CD4-positive, alpha-beta T cell treated with Interleukin-4 for 4 hours (primary cell): ENCODE results near the gene VPS4A.
A peak's percentile ranks its signal among the peaks of the same experiment; 100 is the strongest.
"Not testable (repeated sequence)": the region's sequence is repeated elsewhere in the genome, so short reads cannot be mapped to it uniquely, and the experiment has no call there.

ENCODE experiments used
- DNase-seq: peaks from one replicate; pipeline ENCODE4 v3.0.0-alpha.2; 2020

The VPS4A gene

DNA sequence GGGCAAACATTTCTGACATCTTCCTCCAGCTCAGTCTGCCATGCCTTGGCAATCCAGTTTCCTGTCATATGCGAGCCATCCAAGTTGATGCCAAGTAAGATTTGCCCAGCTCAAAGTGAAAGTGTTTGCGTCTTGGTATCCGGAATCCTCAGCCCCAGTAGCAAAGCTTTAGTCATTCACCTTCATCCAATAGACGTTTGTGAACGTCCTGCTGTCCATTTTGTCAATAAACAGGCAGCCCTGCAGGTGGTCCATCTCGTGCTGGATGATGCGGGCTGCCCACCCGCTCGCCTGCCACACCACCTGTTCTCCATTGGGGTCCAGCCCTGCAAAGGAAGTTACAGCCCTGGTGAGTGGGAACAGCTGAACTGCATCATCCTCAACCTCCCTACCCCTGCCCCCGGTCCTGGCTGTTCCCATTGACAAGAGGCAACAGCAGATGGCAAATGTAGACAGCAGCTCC is 17.7 kb downstream of the VPS4A start:
- DNase-seq: no peak

DNA sequence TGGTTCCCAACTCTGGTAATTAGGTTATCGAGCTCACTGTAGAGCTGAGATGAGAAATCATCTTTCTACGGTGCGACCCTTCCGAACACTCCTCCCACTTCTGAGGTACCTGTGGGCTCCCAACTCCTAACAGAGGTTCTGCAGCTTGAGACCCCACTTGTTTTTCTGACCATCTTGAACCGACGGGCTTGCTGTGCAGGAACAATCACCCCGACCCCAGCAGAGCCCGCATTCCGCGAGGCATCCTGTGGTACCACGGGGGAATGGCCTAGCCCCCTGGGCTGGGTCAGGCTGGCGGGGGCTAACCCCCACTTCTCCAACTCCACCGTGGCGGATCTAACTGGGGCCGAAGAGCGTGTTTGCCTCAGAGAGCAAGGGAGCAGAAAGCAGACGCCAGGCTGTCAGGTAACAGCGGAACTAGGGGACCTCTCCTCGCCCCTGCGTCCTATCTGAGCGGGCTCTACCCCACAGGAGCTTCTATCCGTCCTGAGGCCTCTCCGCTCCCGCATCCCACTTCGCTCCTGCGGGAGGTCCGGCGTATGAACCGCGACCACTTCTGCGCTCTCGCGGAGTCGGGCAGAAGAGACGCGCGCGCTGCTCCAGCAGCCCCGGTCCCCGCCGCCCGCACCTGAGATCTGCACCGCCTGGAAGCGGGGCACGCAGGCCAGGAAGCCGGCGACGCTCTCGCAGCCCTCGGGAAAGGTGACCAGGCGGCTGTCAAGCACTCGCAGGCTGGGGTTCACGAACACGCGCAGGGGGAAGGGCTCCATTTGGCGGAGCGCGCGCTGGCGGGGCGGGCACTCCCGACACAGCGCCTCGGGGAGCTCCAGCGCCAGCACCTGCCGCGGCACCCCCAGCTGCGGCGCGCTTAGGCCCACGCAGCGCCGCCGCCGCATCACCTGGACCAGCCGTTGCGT is 18.5 kb downstream of the VPS4A start:
- no peak for DNase-seq

- DNase-seq: peak; percentile 83
These were observed 19.3 kb downstream of the VPS4A start, which contains the start of gene PDF for GRCh38 chr16:69330286-69331109. Gene PDF (minus strand): TSS chr16:69330588. CDS start chr16:69330570, 18 bp downstream.

DNA sequence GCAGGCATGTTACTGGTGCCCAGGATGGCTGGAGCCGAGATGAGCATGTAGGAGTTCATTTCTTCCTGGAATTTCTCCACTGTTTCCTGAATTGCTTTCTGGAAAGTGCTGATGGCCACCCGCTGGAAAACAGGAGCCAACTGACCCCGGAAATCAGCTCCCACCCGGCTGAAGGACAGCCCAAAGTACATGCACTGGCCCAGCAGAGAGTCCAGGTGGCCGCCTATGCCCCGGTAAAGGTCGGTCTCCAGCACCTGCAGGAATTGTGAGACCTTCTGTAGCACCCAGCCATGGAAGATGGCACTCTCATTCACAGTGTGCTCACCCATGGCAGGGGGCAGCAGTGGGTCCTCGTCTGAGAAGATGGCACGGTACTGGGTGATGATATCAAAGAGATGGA is 23.5 kb downstream of the VPS4A start:
- no peak for DNase-seq

DNA sequence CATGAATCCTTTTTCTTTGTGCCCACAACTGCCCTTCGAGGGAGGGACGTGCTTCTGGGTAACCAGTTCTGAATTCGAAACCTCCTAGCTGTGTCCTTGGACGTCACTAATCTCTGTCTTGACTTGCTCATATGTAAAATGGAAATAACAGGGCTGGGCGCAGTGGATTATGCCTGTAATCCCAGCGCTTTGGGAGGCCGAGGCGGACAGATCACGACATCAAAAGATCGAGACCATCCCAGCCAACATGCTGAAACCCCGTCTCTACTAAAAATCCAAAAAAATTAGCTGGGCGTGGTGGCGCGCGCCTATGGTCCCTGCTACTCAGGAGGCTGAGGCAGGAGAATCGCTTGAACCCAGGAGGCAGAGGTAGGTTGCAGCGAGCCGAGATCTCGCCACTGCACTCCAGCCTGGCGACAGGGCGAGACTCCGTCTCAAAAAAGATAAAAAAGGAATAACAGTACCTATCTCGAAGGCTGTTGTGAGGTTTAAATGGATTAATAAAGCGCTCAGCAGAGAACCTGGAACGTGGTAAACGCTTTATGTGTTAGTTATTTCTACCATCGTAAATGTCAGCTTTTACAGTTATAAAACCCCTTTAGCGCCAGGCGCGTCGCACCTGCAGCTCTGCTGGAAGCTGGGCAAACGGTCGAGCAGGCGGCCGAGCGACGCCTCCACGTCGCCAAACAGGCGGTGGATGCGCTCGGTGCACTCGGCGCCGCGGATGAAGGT is 27.6 kb downstream of the VPS4A start:
- DNase-seq: no peak

DNA sequence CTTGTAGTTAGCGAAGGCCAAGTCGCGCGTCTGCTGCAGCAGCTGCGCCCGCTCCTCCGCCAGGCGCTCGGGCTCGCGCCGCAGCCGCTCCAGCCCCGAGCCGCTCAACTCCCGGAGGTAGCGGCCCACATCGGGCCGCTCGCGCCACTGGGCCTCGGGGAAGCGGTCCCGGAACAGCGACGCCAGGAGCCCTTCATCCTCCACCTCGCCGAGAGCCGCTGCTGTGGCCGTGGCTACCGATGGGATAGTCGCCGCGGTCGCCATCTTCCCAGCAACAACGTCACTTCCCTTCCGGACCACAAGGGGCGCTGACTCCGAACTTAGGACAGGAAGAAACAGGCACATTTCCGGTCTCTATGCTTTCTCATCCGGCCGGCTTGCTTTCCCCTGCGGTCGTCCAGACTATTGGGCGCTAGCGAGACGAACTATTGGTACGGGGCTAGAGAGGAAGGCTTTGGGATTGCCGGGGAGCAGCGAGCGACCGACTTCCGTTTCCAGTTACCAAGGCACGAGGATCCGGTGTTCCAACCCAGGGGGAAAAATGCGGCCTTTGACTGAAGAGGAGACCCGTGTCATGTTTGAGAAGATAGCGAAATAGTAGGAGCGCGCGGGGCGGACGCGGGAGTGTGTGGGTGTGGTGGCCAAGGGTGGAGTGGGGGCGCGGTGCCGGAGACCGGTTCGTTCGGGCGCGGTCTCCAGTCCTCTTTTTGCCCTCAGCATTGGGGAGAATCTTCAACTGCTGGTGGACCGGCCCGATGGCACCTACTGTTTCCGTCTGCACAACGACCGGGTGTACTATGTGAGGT is 28.3 kb downstream of the VPS4A start, which contains the start of the genes COG8 and NIP7:
COG8 (minus strand) TSS at position 276 of the 806 bp plus-strand sequence; CDS start at position 264, 12 bp downstream.
NIP7 (plus strand) TSS at position 484 of the 806 bp plus-strand sequence; CDS start at position 542, 58 bp downstream.
- peak; percentile 96 for DNase-seq

DNA sequence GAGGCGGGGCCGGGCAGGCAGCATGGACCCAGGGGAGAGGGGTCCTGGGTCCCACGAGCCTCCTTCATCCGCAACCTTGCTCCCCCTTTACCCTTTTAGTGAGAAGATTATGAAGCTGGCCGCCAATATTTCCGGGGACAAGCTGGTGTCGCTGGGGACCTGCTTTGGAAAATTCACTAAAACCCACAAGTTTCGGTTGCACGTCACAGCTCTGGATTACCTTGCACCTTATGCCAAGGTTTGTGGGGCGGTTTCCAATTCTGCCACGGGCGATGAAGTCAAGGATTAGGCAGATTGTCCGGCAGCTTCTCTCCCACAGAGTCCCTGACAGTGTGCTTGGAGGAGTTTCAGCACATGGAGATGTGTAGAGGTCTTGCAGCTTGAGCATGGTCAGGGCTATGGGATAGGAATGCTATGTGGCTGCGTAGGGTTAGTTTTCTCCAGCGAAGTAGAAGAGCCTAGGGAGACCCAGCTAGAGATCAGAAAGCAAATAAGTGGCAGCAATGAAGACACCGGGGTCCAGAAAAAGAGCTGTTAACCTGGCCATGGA is 29.0 kb downstream of the VPS4A start:
- DNase-seq: no peak

GRCh38 chr16:69344171-69344570 is 33.0 kb downstream of the VPS4A start:
- DNase-seq: no peak

- DNase-seq: peak; percentile 30
These were observed 34.8 kb downstream of the VPS4A start for GRCh38 chr16:69345923-69346322.

- DNase-seq: no peak
These were observed 35.5 kb downstream of the VPS4A start for GRCh38 chr16:69346683-69347082.

- no peak for DNase-seq
These were observed 37.1 kb downstream of the VPS4A start for GRCh38 chr16:69348222-69348621.

DNA sequence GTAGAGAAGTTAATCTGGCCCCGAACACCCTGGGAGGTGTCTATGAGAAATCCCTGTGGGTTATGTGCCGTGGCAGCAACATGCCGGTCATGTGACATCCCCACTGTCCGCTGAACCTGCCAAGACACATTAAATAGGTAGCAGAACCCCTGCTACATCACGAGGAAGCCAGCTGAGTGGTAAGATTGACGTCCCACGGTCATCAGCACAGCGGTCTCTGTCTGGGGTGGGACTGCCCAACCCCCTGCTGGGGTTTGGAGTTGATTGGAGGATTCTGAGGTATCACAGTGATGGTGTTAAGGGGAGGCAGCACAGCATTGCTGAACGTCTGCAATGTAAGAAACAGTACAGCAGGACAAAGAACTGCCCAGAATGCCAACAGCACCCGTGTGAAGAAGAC is 38.4 kb downstream of the VPS4A start:
- DNase-seq: no peak

DNA sequence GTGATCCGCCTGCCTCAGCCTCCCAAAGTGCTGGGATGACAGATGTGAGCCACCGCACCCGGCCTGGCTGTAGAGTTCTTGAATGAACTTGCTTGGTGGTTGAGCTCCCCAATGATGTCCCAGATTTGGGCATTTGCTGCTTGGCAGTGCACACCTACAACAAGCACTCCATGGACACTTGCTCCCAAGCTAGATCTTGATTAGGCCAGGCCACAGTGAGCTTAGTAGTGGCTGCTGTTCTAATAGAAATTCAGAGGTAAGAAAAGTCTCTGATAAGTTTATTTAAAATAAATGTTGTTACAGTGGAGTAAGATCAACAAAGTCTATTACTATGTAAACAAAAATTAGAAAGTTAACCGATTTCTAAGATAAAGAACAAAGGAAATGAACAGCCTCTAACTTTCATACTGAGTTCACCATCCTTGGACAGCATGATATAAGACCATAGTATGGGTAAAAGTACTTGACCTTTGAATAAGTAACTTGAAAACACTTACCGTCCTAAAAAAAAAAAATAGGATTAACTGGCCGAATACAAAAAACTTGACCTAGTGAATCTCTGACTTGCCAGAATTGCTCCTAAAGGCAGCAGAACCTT is 39.5 kb downstream of the VPS4A start:
- no peak for DNase-seq

- no peak for DNase-seq
These were observed 40.3 kb downstream of the VPS4A start, which contains the start of gene TMED6 for GRCh38 chr16:69351309-69352027. Gene TMED6 (minus strand): TSS chr16:69351786. CDS start chr16:69351753, 33 bp downstream.

DNA sequence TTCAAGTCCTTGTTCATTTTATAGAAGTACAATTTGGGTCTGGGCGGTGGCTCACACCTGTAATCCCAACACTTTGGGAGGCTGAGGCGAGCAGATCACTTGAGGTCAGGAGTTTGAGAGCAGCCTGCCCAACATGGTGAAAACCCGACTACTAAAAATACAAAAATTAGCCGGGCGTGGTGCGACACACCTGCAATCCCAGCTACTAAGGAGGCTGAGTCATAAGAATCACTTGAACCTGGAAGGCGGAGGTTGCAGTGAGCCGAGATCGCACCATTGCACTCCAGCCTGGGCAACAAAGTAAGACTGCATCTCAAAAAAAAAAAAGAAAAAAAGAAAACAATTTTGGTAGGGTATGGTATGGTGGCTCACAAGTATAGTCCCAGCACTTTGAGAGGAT is 48.9 kb downstream of the VPS4A start:
- not testable (repeated sequence) for DNase-seq

DNA sequence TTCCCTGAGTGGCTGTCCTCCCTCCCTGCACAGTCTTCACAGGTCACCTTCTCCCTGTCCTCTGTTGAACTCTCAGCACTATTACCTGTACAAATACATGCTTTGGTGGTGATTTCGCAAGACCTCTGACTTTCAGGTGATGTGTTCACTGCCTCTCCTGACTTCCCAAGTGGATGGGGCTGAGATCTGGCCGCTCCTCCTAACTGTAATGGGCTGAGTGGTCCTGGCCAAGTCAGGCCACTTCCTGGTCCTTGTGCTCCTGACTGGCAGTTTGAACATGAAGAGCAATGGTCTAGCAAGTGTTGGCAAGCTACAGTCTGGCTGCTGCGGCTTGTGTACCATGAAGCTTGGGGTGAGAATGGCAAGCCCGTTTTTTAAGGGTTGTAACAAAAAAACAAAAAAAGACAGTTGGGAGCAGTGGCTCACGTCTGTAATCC is 52.1 kb downstream of the VPS4A start:
- DNase-seq: no peak

GRCh38 chr16:69364088-69364487 is 52.9 kb downstream of the VPS4A start:
- no peak for DNase-seq

- no peak for DNase-seq
These were observed 54.8 kb downstream of the VPS4A start for GRCh38 chr16:69365901-69366300.

GRCh38 chr16:69366431-69366830 is 55.3 kb downstream of the VPS4A start:
- no peak for DNase-seq

GRCh38 chr16:69367980-69368379 is 56.8 kb downstream of the VPS4A start:
- DNase-seq: no peak
